Astrocyte of the cerebellum (primary cell): ENCODE data around the gene IL15.

ENCODE experiments used
- DNase-seq: peaks from one replicate; pipeline ENCODE4 v3.0.0-alpha.2; 2011; ENCODE audit warnings: low read depth
- H3K4me3 ChIP-seq: 2 replicates; pipeline ENCODE4 v1.5.1; 2011; ENCODE audit warnings: mild to moderate bottlenecking, low read depth, low read length, moderate library complexity
- in situ Hi-C: cut with HindIII; loops from 2 replicates; pipeline ENCODE4 v1.10.0; 2017; ENCODE audit warnings: low sequenced_read_pairs
- TF ChIP-seq, protein P1 (sequence below): IDR thresholded peaks from 2 replicates; pipeline ENCODE4 v1.5.1; 2012; ENCODE audit warnings: low read length, low read depth, moderate library complexity, mild to moderate bottlenecking; ENCODE audit errors: missing control alignments

Gene IL15

DNA sequence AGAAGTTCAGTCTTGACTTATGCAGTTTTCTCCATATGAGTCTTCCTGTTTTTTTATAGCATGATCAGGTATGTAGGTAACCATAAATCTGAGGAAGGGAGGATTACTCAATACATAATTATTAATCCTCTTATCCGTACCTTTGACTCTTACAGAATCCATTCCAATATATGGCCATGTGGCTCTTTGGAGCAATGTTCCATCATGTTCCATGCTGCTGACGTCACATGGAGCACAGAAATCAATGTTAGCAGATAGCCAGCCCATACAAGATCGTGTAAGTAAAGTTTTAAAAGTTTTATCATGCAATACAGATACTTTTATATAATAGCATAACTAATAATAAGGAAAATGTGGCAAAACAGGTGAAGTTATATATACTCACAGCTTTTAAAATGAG is 19.6 kb downstream of the IL15 start:
- in situ Hi-C loops: no loop called here
- TF ChIP-seq, protein P1, sequence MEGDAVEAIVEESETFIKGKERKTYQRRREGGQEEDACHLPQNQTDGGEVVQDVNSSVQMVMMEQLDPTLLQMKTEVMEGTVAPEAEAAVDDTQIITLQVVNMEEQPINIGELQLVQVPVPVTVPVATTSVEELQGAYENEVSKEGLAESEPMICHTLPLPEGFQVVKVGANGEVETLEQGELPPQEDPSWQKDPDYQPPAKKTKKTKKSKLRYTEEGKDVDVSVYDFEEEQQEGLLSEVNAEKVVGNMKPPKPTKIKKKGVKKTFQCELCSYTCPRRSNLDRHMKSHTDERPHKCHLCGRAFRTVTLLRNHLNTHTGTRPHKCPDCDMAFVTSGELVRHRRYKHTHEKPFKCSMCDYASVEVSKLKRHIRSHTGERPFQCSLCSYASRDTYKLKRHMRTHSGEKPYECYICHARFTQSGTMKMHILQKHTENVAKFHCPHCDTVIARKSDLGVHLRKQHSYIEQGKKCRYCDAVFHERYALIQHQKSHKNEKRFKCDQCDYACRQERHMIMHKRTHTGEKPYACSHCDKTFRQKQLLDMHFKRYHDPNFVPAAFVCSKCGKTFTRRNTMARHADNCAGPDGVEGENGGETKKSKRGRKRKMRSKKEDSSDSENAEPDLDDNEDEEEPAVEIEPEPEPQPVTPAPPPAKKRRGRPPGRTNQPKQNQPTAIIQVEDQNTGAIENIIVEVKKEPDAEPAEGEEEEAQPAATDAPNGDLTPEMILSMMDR: no peak
- DNase-seq: no peak
- no peak overlapping the region for H3K4me3 ChIP-seq

DNA sequence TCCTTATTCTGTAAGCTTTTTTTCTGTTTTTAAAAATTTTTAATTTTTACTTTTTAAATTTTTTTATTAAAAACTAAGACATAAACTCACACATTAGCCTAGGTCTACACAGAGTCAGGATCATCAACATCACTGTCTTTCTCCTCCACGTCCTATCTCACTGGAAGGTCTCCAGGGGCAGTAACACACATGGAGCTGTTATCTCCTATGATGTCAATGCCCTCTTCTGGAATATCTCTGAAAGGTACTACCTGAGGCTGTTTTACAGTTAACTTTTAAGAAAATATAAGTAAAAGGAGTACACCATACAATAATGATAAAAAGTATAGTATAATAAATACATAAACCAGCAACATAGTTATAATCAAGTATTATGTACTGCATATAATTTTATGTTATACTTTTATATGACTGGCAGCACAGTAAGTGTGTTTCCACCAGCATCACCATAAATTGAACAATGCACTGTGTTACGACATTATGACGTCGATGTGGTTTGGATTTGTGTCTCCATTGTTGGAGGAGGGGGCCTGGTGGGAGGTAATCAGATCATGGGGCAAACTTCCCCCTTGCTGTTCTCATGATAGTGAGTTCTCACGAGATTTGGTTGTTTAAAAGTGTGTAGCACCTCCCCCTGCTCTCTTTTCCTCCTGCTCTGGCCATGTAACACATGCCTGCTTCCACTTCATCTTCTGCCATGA is 21.3 kb downstream of the IL15 start:
- H3K4me3 ChIP-seq: no peak overlapping the region
- TF ChIP-seq, protein P1: no peak
- no peak for DNase-seq
- in situ Hi-C loops: no loop called here

DNA sequence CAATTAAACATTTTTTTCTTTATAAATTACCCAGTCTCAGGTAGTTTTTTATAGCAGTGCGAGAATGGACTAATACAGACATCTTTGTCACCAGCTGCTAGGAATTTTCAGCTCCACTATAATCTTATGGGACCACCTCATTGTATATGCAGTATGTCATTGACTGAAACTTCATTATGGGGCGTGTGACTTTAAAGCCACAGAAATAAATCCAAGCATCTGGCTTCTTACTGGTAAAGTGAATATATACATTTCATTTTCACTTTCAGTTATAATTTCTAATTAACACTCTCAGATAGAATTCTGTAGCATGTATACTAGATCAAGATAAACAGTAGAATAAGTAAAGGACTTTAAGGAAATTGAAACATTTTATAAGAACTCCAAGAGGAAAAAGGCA is 21.9 kb downstream of the IL15 start:
- TF ChIP-seq, protein P1: no peak
- H3K4me3 ChIP-seq: no peak overlapping the region
- in situ Hi-C loops: no loop called here
- no peak for DNase-seq

DNA sequence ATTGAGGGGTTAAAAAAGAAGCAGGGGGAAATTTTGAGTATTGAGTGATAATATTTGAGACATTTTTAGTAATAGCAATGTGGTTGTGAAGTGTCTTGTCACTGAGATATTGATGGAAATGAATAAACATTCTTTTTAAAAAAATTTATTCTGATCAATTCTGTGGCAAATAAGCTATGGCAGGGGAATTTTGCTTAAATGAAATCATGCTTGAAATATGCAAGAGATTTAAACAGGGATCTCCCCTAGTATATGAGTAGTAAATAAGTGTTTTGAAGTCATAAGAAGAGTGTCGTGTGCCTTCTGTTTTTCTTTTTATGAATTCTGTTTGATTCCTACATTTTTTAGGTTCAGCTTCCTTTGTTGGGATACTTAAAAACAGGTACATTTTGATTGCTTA is 23.2 kb downstream of the IL15 start:
- no peak overlapping the region for H3K4me3 ChIP-seq
- in situ Hi-C loops: no loop called here
- DNase-seq: no peak
- TF ChIP-seq, protein P1: no peak

DNA sequence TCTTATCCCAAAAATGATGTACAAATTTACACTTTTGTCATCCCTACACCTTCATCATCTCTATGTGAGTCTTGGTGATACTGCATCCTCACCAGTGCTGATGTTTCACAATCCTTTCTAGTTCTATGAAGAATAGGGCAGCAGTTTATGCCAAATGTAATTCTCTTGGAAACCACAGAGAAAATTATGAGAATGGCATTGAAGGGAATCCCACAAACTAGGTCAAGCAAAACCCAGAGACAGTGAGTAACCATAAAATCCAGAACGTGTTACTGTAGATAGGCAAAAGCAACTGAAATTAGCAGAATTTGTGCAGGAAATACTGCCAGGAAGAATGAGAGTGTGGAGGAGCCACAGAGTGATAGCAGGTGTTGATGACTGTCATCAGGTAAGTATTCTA is 24.5 kb downstream of the IL15 start:
- TF ChIP-seq, protein P1: no peak
- H3K4me3 ChIP-seq: no peak overlapping the region
- in situ Hi-C loops: no loop called here
- no peak for DNase-seq

DNA sequence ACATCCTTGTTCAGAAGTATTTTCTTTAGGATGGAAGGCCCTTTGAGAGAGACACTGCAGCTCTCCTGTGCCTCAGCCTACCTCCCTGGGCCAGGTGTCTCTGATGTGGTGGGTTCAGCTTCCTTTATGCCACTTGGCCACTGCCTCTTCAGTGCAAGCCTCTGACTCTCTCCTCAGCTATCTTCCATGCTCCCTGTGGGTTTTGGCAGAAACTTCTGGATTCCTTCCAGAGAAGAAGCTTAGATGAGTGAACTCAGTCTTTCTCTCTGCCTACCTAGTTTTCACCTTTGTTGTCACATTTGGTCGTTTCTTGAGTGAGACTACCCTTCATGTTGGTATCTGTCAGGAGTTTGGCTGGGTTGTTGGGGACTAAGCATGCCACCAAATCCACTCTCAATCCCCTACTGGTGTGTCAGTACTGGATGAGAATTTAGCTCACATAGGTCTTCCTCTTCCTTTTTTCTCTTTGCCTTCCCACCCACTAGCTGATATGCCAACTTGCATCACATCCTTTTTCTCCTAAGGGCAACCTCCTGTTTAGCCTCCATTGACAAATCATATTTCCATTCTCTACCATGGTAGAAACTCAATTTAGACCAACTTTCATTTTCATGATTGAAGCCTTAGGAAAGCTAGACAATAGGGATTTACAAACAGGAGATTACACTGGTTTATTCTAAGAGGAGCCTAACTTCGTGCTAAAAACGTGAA is 32.0 kb downstream of the IL15 start:
- H3K4me3 ChIP-seq: no peak overlapping the region
- DNase-seq: no peak
- TF ChIP-seq, protein P1: no peak
- in situ Hi-C loops: no loop called here
